Stimulated activated CD8-positive, alpha-beta memory T cell treated with anti-CD3 and anti-CD28 coated beads, Interleukin-7, amount 100 ng/mL, for 24 hours (primary cell): ENCODE measurements around the gene CADPS2.

Source experiments
- DNase-seq: peaks from one replicate; pipeline ENCODE4 v3.0.0-alpha.2; 2020; ENCODE audit warnings: low read depth

Gene CADPS2

GRCh38 chr7:122363144-122363543 lies 523.1 kb downstream of the CADPS2 start:
- DNase-seq: no peak

GRCh38 chr7:122362473-122362872 lies 523.8 kb downstream of the CADPS2 start:
- DNase-seq: no peak

GRCh38 chr7:122354656-122355055 lies 531.6 kb downstream of the CADPS2 start:
- no peak for DNase-seq

- no peak for DNase-seq
Measured at GRCh38 chr7:122352454-122352853, 533.8 kb downstream of the CADPS2 start.

- no peak for DNase-seq
Measured at GRCh38 chr7:122350701-122351100, 535.6 kb downstream of the CADPS2 start.

- no peak for DNase-seq
Measured at GRCh38 chr7:122344303-122344620, 542.0 kb downstream of the CADPS2 start.

- DNase-seq: no peak
Measured at GRCh38 chr7:122343601-122344302, 542.5 kb downstream of the CADPS2 start.

GRCh38 chr7:122340427-122340826 lies 545.8 kb downstream of the CADPS2 start:
- DNase-seq: no peak

GRCh38 chr7:122339145-122339904 lies 546.9 kb downstream of the CADPS2 start:
- DNase-seq: no peak

GRCh38 chr7:122337011-122337410 lies 549.2 kb downstream of the CADPS2 start:
- no peak for DNase-seq

GRCh38 chr7:122329145-122329802 lies 557.0 kb downstream of the CADPS2 start:
- DNase-seq: no peak

- no peak for DNase-seq
Measured at GRCh38 chr7:122327969-122328368, 558.3 kb downstream of the CADPS2 start.

- DNase-seq: no peak
Measured at GRCh38 chr7:122316467-122317388, 569.5 kb downstream of the CADPS2 start.

- no peak for DNase-seq
Measured at GRCh38 chr7:122315507-122316466, 570.5 kb downstream of the CADPS2 start.

- no peak for DNase-seq
Measured at GRCh38 chr7:122314284-122314683, 572.0 kb downstream of the CADPS2 start.

GRCh38 chr7:122312789-122313188 lies 573.5 kb downstream of the CADPS2 start:
- no peak for DNase-seq

GRCh38 chr7:122311734-122312450 lies 574.4 kb downstream of the CADPS2 start:
- no peak for DNase-seq

- no peak for DNase-seq
Measured at GRCh38 chr7:122311050-122311700, 575.1 kb downstream of the CADPS2 start.

- DNase-seq: no peak
Measured at GRCh38 chr7:122310119-122311021, 575.9 kb downstream of the CADPS2 start.
